Hematopoietic multipotent progenitor cell treated with erythropoietin and hydrocortisone succinate and interleukin-3 and kit ligand, for 4 days (in vitro differentiated cells): Measurements from ENCODE around the gene FADS1.

Experiments used
- DNase-seq: peaks from one replicate; pipeline ENCODE4 v3.0.0-alpha.2; 2015

Gene FADS1

DNA sequence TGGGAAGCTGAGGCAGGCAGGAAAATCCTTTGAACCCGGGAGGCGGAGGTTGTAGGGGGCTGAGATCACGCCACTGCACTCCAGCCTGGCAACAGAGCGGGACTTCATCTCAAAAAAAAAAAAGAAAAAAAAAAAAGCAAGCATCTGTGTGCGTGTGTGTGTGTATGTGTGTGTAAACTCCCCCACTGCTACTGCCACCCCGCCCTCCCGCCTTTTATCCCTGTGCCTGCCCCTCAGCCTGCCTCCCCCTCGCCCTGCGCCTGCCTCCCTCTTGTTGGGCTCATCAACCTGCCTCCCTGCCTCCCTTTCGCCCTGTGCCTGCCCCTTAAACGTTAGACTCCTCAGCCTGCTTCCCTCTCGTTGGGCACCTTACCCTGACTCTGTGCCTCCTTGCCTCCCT, 42.4 kb downstream of the FADS1 start:
- no peak for DNase-seq

DNA sequence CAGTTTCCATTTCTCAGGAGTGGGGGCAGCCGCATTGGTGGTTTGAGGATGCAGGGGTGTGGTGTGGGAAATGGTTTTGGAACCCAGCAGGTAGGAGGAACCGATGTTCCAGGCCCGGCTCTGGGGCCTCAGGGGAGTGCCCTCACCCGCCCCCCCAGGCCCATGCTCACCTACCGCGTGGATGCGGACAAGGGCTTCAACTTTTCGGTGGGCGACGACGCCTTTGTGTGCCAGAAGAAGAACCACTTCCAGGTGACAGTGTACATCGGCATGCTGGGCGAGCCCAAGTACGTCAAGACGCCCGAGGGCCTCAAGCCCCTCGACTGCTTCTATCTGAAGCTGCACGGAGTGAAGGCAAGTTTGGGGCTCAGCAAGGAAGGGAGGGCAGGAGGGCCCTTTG, 43.0 kb downstream of the FADS1 start:
- DNase-seq, result no peak

DNA sequence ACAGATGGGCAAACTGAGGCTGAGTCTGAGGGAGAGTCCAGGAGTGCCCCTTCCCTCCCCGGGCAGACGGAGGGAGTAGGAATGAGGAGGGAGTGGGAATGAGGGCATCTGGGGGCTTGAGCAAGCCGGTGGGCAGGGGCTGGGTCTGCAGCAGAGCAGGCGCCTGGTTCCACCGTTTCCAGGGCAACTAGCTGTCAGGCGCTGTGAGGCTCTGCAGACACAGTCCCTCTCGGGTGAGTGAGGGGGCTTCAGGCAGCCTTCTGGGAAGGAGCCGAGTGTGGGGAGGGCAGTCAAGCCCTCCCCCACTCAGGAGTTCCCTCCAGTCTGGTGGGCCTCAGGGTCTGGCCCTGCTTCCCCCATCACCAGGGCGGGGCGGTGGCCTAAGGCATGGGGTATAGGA, 43.4 kb downstream of the FADS1 start:
- DNase-seq, result no peak

DNA sequence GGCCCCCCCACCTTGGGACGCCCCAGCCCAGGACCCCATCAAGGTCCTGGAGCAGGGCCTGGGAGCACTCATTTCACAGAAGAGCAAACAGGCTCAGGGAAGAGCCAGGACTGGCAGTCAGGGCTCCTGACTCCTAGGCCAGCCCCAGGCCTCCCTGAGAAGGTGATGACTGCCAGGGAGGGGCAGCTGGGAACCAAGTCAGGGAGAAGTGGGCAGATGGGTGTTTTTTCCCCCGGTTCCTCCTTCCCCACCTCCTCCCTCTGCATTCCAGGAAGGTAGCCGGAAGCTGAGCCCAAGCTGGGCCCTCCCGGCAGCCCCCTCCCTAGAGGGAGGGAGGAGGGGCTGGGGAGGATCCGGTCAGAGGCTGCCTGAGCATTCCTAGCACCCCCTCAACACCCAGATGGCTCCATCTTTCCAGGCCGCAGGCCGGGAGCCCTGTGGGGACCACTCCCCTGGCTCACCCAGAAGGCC, 44.8 kb downstream of the FADS1 start:
- DNase-seq, result no peak

DNA sequence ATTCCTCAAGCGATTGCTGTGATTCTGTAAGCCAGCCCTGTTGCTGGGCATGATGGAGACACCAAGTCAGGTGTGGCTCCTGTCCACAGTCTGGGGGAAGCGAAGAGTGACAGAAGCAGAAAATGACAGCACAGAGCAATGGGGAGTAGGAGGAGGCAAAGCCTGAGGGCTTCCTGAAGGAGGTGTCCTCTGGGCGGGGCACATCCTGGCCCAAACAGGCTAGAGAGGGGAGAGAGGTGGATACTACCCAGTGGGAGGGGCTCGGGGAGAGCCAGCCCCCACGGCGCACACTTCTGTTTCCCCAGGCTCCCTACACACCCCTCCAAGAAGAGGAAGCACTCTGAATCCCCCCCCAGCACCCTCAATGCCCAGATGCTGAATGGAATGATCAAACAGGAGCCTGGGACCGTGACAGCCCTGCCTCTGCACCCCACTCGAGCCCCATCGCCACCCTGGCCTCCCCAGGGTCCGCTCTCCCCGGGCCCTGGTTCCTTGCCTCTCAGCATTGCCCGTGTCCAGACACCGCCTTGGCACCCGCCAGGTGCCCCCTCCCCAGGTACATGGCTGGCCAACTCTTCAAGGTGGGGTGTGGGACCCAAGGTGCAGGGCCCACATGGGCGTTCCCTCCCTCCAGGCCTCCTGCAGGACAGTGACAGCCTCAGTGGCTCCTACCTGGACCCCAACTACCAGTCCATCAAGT, 45.5 kb downstream of the FADS1 start:
- DNase-seq, result peak; percentile 19

DNA sequence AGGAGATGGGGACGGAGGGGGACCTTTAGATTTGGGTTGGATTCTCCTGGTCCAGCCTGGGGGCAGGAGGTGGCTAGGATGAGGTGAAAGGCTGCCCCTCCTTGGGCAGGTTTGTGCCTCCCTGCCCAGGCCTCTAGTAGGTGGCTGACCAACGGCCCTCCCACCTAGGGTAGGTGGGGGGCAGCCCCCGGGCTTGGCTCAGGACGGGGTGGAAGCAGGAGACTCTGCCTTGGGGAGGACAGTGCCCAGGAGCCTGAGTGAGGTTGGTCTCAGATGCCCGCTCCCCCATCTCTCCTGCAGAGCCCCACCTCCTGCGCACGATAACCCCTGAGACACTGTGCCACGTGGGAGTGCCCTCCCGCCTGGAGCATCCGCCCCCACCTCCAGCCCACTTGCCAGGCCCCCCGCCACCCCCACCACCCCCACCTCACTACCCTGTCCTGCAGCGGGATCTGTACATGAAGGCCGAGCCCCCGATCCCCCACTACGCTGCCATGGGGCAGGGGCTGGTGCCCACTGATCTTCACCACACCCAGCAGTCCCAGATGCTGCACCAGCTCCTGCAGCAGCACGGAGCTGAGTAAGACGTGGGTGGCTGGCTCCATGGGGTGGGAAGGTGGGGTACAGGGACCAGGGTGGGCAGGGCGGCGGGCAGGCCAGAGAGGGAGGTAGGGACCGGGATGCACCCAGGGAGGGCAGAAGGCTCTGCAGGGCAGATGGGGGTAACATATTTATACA, 46.7 kb downstream of the FADS1 start:
- no peak for DNase-seq

DNA sequence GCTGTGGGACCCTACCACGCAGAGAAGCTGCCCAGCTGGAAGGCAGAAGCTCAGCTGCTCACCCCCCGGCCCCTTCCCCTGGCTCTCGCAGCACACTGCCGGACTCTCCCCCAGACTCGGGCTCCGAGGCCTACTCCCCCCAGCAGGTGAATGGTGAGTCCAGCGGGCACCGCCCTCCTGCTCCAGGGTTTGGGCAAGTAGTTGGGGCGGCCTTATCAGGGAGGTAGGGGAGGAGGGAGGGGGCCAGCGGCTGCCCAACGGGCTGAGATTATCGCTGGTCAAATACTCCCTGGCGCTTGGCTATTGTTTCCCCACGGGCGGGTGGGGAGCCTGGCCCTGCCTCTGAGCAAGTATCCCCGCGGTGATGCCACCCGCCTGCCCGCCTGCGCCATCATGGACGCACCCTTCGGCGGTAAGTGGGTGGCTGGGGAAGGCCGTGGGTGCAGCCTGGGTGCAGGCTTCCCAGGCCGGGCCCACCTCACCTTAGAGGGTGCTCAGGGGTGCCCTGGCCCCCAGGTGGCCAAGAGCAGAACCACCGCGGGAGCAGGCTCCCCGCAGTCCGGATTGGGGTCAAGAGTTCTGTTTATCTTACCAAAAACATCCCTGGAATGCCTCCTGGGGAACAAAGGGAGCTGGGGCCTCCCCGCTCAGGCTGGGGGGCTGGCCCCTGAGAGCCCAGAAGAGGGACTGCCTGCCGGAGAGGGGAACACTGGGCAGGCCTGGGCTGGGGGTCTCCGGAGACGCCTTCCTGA, 47.5 kb downstream of the FADS1 start:
- DNase-seq, result no peak

DNA sequence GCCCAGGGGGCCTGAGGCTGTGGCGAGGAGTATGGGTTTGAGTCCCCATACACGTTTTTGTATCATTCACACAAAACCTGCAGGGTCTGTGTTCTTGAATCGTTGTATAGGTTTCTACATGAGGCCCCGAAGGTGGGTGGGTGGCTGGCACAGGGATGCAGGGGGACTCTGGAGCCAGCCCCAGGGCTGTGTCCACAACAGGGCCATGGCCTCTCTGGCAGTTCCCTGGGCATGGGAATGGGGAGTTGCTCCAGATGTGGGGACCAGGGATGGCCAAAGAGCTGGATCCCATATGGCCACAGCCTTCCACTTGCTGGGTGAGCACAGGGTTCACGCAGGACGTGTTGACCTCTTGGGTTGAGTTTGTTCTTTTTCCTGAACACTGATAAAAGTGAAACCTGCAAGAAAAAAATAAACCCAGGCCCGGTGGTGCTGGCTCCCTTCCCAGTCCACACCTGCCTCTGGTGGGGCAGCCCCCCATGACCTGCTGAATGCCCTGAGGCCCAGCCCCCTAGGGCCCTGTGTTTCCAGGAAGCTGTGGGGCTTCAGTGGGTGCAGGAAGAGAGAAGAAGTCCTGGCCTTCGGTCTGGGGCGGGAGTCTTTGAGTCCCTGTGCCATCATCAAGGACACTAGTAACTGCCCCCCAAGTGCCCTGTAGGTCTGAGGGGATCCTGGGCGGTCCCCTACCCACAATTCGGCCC, 48.3 kb downstream of the FADS1 start:
- DNase-seq, result no peak

DNA sequence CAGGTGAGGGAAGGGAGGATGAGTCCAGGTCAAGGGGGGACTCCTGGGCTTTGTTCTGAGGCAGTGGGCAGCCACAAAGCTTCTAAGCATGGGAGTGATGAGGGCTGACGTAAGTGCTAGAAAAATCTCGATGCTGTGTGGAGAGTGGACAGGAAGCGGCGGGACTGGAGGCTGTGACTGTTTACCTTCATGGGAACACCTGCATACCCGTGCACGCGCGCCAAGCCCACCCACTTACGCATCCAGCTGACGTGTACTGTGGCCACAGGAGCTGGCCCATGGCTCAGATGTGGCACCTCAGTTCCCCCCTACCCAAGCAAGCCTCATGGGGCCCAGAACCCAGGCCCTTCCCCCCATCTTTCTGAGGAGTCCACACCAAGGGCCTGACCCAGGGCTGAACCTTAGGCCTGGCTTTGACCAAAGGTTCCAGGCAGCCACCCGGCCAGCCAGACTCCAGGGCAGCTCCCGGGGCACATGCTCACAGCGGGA, 50.4 kb downstream of the FADS1 start:
- no peak for DNase-seq

DNA sequence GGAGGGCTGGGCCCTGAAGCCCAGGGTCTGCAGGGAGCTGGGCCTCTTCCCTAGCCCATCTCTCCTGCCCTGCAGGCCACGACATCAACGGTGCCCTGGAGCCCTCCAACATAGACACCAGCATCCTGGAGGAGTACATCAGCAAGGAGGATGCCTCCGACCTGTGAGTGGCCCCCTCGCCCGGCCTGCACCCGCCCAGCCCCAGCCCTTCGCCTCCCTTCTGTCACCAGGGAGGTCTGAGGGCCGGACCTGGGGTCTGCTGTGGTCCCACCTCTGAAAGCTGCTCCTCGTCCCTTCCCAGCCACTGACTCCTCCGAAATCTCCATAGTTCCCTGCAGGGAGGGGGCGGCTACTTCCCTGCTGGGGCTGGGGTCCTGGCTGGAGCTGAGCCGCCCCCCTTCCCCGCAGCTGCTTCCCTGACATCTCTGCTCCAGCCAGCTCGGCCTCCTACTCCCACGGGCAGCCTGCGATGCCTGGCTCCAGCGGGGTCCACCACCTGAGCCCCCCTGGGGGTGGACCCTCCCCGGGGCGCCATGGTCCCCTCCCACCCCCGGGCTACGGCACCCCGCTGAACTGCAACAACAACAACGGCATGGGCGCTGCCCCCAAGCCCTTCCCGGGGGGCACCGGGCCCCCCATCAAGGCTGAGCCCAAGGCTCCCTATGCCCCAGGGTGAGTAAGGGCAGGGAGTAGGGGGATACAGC, 51.1 kb downstream of the FADS1 start:
- DNase-seq, result no peak

DNA sequence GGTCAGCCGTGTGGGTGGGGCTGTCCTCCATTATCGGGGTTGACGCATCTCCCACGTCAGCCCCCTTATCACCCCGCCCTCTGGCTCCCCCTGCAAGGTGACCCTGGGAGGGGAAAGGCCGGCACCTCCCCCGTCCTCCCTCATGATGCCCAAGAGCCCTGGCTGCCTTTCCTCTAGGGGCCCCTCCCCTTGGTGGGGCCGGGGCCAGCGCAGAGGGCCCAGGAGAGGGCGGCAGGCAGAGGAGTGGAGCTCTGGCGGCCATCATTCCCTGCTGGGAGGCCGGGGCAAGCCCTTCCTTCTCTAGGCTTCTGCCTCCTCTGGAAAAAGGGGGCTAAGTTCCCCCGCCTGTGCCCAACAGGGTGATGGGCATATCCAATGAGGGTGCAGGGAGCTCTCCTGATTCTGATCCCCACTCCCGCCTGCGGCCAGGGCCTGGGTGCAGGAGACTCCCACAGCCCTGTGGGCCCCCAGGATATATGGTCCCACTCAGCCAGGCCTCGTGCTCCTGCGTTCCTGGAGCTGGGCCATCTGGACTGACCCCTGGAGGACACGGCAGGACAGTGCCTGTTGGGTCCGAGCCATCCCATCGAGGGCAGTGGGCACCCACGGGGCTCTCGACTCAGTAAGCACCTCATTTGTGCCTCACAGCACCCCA, 52.1 kb downstream of the FADS1 start:
- DNase-seq, result no peak

DNA sequence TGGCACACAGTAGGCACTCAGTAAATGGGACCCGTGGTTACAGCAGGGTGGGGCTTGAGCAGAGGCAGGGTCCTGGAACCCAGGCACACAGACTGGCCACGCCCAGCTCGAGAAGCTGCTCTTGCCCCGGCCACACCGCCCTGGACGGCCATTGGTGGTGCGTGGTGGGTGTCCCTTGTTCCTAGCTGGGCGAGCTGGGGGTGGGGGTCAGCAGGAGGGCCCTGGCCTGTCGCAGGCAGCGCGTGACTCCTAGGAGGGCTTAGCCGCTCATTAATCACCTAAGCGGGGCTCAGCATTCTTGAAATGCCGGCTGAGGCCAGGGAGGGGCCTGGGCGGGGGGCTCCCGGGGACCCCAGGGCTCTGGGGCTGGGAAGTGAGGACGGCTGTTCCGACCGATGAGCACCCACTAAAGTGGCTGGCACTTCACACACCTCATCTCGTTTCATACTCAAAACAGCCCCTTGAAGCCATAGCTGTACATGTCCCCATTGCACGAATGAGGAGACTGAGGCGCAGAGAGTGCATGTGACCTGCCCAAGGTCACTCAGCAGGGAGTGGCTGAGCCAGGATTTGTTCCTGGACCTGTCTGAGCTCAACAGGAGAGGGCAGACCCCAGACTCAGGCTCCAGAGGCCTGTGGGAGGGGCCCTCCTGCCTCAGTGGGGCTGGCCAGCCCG, 52.7 kb downstream of the FADS1 start:
- DNase-seq, result no peak

DNA sequence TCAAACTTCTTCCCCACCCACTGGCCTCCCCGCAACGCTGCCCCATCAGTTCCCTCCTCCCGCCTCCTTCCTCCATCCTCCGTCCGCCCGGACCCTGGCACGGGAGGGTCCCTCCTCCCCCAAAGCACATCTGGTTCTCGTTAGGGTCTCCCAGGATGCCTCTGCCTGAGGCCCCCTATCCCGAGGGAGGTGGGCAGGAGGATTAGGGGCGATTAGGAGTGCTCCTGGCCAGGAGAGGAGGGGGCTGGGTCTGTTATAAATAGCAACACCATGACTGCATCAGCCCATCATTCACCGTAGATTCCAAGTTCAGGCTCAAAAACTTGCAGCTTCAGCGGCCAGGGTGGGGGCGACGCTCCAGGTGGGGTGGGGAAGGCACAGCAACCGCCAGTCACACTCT, 54.0 kb downstream of the FADS1 start:
- DNase-seq, result no peak

DNA sequence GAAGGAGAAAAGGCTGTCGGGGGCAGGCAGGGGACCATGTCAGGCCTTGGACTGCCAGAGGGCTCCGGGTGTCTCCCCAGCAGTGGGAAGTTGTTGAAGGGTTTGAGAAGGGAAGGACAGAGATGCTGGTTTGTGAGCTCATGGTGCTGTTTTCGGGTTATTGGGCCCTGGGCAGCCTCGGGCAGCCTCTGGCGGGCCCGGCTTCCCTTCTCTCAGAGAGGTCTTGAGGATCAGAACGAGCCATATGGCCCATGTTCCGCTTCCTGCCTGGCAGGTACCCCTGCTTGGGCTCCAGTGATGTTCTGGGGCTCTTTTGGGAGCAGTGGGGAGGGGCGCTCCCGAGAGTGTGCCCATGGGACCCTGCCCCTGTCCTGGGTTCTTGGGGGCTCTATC, 54.6 kb downstream of the FADS1 start:
- DNase-seq, result no peak

DNA sequence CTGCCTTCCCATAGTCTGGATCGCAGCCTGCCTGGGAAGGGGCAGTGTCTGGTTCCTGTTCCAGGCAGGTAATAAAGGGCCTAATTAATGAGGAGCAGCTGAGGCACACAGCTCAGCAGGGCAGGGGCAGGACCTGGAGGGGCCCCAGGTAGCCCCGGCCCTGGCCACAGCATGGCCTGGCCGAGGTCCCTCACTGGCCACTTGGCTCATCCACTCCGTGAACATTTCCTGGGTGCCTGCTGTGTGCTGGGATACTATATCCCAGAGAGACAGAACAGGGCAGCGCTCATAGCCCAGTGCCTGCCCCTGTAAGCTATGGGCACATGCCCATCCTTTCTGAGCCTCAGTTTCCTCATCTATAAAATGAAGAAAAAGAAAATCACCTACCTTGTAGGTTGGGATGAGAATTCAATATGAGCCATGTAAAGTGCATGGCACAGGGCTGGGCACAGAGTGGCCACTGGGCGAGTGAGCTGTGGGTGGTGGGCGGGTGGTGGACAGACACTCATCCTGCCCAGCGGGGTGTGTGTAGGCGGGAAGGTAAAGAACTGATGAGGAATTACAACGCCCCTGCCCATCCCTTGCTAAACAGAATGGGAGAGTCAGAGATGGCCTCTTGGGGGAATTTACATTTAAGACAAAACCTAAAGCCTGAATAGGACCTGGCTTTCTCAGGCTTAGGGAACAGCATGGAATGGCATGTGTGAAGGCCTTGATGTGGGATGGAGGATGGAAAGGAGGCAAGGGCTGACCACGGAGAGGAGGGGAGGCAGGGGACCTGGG, 55.2 kb downstream of the FADS1 start:
- no peak for DNase-seq

DNA sequence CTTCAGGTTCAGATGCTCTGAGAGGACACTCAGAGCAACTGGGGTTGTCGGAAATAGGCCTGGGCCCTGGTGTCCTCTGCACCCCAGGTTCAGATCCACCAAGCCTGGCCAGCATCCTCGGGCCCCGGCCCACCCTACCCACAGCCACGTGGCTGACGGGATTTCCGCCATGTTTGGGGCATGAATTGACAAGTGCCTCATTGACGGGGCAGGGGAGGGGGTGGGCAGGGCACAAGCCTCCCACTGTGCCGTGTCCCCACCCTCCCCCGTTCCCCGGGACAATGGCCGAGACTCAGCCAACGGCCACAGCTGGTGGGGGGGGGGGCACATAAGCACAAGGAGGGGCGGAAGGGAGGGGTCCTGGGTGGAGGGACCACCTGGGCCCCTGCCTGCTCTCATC, 55.9 kb downstream of the FADS1 start:
- DNase-seq, result no peak

DNA sequence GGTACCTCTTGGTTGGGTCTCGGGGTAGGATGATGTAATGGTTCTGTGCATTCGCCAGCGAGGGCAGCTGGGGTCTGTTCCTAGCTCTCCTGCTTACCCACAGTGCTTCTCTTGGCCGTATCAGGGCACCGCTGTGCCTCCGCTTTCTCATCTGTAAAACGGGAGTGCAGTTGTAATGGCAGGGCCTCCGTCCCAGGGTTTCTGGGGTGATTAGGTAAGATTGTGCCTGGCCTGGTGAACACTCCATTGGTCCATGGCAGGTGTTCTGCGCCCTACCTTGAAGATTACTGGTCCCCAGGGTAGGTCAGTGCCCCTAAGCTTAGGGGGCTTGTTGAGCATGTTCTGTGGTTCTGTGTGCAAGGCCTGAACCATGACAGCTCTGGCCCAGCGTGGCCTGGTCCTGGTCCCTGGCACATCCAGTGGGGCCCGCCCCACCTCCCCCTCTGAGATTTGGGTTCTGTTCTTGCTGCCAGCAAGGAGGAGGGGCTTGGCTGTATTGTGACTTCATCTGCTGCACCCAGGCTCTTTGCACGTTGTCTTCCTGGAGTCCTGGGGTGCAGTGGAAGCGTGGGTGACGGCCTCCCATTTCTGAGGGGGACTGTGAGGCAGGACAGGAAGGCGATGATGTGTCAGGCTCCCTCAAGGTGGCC, 59.5 kb downstream of the FADS1 start:
- no peak for DNase-seq

DNA sequence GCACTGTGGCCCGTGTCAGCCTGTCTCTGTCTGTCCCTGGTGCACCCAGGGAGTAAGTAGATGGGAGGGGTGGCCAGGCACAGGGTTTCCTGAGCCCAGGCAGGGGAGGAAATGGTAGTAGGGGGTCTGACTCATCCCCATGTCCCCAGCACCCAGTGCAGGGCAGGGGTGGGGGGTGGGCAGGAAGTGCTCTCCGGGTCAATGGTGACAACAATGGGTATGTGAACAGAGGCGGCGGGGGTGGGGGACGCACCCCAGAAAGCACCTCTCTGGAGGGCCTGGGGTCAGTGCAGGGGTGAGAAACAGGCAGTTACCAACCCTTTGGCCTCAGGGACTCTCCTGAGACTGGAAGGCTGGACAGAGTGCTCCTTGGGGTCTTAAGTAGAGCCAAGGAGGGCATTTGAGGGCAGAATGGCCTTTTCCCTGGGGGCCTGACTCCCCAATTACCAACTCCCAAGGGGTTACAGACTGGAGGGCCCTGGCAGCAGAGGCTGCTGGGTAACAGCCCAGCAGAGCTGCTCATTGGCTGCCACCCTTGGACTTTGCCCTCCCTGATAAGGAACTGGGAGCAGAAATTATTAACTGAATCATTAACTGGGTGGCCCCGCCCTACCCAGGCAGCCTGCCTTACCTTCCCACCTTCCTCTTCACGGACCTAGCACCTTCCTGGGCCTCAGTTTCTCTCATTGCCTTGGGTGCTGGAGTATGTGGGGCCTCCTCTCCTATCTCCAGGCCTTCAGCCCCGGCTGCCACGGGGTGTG, 60.2 kb downstream of the FADS1 start:
- DNase-seq, result peak; percentile 16

DNA sequence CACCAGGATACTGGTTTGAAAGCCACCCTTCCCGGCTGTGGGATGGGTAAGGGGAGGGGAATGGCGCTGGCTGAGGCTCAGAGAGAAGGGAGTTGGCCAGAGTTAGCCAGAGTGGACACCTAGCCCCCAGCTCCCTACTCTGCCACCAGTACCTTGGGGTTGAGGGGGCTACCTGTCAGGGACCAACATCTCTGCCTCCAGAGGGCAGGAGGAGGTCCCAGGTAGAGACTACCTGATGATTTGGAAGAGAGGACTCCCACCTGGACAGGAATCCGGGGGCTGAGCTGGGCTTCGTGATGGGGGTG, 60.7 kb downstream of the FADS1 start:
- DNase-seq, result no peak
